Activated CD8-positive, alpha-beta T cell treated with anti-CD3 and anti-CD28 coated beads for 36 hours (primary cell): ENCODE results near the gene NEURL2. TPM values are rescaled to one million over a fixed set of nuclear protein-coding genes. Genes with fewer than 3 reads are reported as not detected.
"Not testable (repeated sequence)": the region's sequence is repeated elsewhere in the genome, so short reads cannot be mapped to it uniquely, and the experiment has no call there.

Experiments used
- ATAC-seq: fragments of 200-7000 bp; cut with Tn5 transposase; one replicate; pipeline ENCODE4 v1.10.0; 2021; ENCODE audit warnings: mild to moderate bottlenecking, moderate library complexity
- CTCF ChIA-PET: fragments of 350-600 bp; sonication (Branson Sonifier 250); formaldehyde crosslinking; loops from one replicate; lab custom pipeline; 2021; ENCODE audit warnings: antibody characterized with exemption; lab: Charles Lee
- POLR2A ChIA-PET: fragments of 350-600 bp; sonication (Branson Sonifier 250); formaldehyde crosslinking; loops from one replicate; lab custom pipeline; 2021; ENCODE audit warnings: antibody characterized with exemption; lab: Charles Lee
- DNase-seq: peaks from one replicate; pipeline ENCODE4 v3.0.0-alpha.2; 2020
- H3K27ac Mint-ChIP-seq: one replicate; pipeline ENCODE4 v1.8.0; 2021; ENCODE audit warnings: mild to moderate bottlenecking, mixed read lengths
- H3K27me3 Mint-ChIP-seq: one replicate; pipeline ENCODE4 v1.8.0; 2021; ENCODE audit warnings: mixed read lengths
- H3K36me3 Mint-ChIP-seq: one replicate; pipeline ENCODE4 v1.8.0; 2021; ENCODE audit warnings: low read depth, mixed read lengths
- H3K4me1 Mint-ChIP-seq: one replicate; pipeline ENCODE4 v1.8.0; 2021; ENCODE audit warnings: low read depth, mixed read lengths
- H3K4me3 Mint-ChIP-seq: one replicate; pipeline ENCODE4 v1.8.0; 2021; ENCODE audit warnings: mild to moderate bottlenecking, moderate library complexity, mixed read lengths
- H3K9me3 Mint-ChIP-seq: one replicate; pipeline ENCODE4 v1.8.0; 2021; ENCODE audit warnings: mixed read lengths
- CTCF ChIP-seq: fragments of 200-600 bp; IDR thresholded peaks from one replicate; pipeline ENCODE4 v1.8.0; 2022; ENCODE audit warnings: antibody characterized with exemption, mild to moderate bottlenecking
- intact Hi-C: fragments of 100-400 bp; cut with micrococcal nuclease; formaldehyde crosslinking; loops from one replicate; pipeline ENCODE4 v1.10.0; 2022
- total RNA-seq, 2 experiments: library from RNA; stranded (reverse); gene quantifications; one replicate each; pipeline ENCODE4 v1.2.3, GENCODE V29; 2021

NEURL2 gene
- total RNA-seq, 2 experiments from 2014 or later: 2.4 to 2.9 TPM

DNA sequence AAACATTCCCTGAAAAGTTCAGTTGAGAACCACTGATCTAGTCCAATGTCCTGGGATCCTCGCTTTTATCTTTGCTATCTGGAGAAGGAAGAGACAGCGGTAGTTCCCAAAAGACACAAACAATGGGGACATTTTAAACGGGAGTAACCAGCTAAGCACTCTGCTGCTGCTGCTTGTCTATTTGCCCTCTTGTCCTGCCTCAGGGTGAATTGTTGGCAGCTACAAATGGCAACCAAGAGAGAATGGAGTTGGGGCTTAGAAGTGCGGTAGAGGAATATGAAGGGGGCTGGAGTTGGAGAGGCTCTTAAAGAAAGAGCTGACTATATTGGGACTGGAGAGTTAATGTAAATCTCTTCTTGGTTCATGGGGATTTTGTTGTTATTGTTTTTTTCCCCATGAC is 16.4 kb downstream of the NEURL2 start:
- no peak overlapping the region for H3K4me3 Mint-ChIP-seq
- ATAC-seq (no peak), DNase-seq (no peak)
- H3K27me3 Mint-ChIP-seq: no peaks in the 10 kb centered on the region
- H3K36me3 Mint-ChIP-seq: no peaks in the 10 kb centered on the region
- CTCF ChIA-PET: interaction anchor here (1.1 kb wide), 1 partner anchor 76 kb away, joined by 3 read pairs; no protein-coding TSS in a partner anchor
- no peaks in the 10 kb centered on the region for H3K9me3 Mint-ChIP-seq
- POLR2A ChIA-PET: interaction anchor here (0.7 kb wide), 1 partner anchor 13 kb away, joined by 3 read pairs; no protein-coding TSS in a partner anchor
- TF ChIP-seq CTCF: no peak
- no peaks in the 10 kb centered on the region for H3K4me1 Mint-ChIP-seq
- intact Hi-C loops: no loop called here
- no peak overlapping the region for H3K27ac Mint-ChIP-seq

DNA sequence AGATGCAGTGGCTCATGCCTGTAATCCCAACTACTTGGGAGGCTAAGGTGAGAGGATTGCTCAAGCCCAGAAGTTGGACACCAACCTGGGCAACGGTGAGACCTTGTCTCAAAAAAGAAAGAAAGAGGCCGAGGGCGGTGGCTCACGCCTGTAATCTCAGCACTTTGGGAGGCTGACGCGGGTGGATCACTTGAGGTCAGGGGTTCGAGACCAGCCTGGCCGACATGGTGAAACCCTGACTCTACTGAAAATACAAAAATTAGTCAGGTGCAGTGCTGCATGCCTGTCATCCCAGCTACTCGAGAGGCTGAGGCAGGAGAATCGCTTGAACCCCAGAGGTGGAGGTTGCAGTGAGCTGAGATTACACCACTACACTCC is 16.9 kb downstream of the NEURL2 start:
- DNase-seq, H3K4me3 Mint-ChIP-seq, intact Hi-C loops, H3K9me3 Mint-ChIP-seq, H3K36me3 Mint-ChIP-seq, H3K4me1 Mint-ChIP-seq, ATAC-seq, H3K27ac Mint-ChIP-seq, H3K27me3 Mint-ChIP-seq: not testable (repeated sequence)
- POLR2A ChIA-PET: interaction anchor here (0.7 kb wide), 1 partner anchor 13 kb away, joined by 3 read pairs; no protein-coding TSS in a partner anchor
- CTCF ChIA-PET: interaction anchor here (1.1 kb wide), 1 partner anchor 76 kb away, joined by 3 read pairs; no protein-coding TSS in a partner anchor

- no peaks in the 10 kb centered on the region for H3K36me3 Mint-ChIP-seq
- no peak for TF ChIP-seq CTCF
- DNase-seq (no peak), ATAC-seq (no peak)
- H3K4me1 Mint-ChIP-seq: no peaks in the 10 kb centered on the region
- ChIA-PET CTCF (interaction anchor here (0.6 to 1.6 kb wide), 2 partner anchors 50 to 453 kb away, joined by 3 read pairs; no protein-coding TSS in a partner anchor), POLR2A (no interaction called here)
- intact Hi-C loops: no loop called here
- no peak overlapping the region for H3K27ac Mint-ChIP-seq
- H3K27me3 Mint-ChIP-seq: no peaks in the 10 kb centered on the region
- no peak overlapping the region for H3K4me3 Mint-ChIP-seq
- H3K9me3 Mint-ChIP-seq: no peaks in the 10 kb centered on the region
Measured at GRCh38 chr20:45873409-45874103, 17.5 kb downstream of the NEURL2 start.

- H3K27me3 Mint-ChIP-seq: no peaks in the 10 kb centered on the region
- POLR2A ChIA-PET: interaction anchor here (0.8 kb wide), 1 partner anchor 10 kb away, joined by 3 read pairs; no protein-coding TSS in a partner anchor
- no peak for TF ChIP-seq CTCF
- DNase-seq (no peak), ATAC-seq (no peak)
- no peak overlapping the region for H3K27ac Mint-ChIP-seq
- H3K4me1 Mint-ChIP-seq: no peaks in the 10 kb centered on the region
- intact Hi-C loops: no loop called here
- CTCF ChIA-PET: interaction anchor here (1.1 to 1.6 kb wide), 6 partner anchors 13 to 115 kb away, joined by 3 to 4 read pairs (median 3); partner anchors contain the start of genes CTSA and NEURL2
- no peaks in the 10 kb centered on the region for H3K9me3 Mint-ChIP-seq
- H3K36me3 Mint-ChIP-seq: no peaks in the 10 kb centered on the region
- no peak overlapping the region for H3K4me3 Mint-ChIP-seq
Measured at GRCh38 chr20:45872626-45873025, 18.4 kb downstream of the NEURL2 start.

DNA sequence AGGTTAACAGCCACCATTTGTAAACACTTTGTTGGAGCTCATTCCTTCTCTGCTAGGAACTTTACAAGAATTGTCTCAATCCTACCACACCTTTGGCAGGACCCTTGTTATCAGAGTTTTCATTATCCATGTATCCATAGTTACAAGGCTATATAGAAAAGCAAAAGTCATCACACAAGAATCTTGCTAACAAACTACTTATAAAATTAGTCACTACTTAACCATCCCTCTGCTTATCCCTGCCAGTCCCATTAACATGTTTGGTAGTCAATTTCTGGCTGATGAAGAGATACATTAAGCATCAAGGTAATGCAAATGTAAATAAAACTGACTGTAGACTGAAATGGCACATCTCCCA is 23.2 kb downstream of the NEURL2 start:
- ATAC-seq (no peak), DNase-seq (no peak)
- ChIA-PET CTCF (interaction anchor here (2.3 kb wide), 1 partner anchor 11 kb away, joined by 7 read pairs; the partner anchor contains the start of genes ACOT8 and ZSWIM3), POLR2A (interaction anchor here (0.6 kb wide), 1 partner anchor 26 kb away, joined by 3 read pairs; no protein-coding TSS in a partner anchor)
- no peak overlapping the region for H3K4me3 Mint-ChIP-seq
- no peak for TF ChIP-seq CTCF
- H3K9me3 Mint-ChIP-seq: no peaks in the 10 kb centered on the region
- no peak overlapping the region for H3K27ac Mint-ChIP-seq
- H3K27me3 Mint-ChIP-seq: no peaks in the 10 kb centered on the region
- no peaks in the 10 kb centered on the region for H3K36me3 Mint-ChIP-seq
- intact Hi-C loops: no loop called here
- H3K4me1 Mint-ChIP-seq: no peaks in the 10 kb centered on the region
